DOHH2 (cell line): Measurements from ENCODE around the gene TTC6.

Source experiments
- CTCF ChIP-seq: fragments of 200-600 bp; sonication (generic); IDR thresholded peaks from one replicate; pipeline ENCODE4 v1.5.1; 2014; ENCODE audit warnings: antibody characterized with exemption, mild to moderate bottlenecking, low read depth, low read length; ENCODE audit not compliant: poor library complexity, severe bottlenecking
- EZH2phosphoT487 ChIP-seq: fragments of 200-600 bp; sonication (generic); IDR thresholded peaks from 2 replicates; pipeline ENCODE4 v1.6.1; 2017; ENCODE audit warnings: borderline replicate concordance, mild to moderate bottlenecking, antibody characterized with exemption, low read length, moderate library complexity, mixed read lengths

GRCh38 chr14:37583358-37584210 is 11.8 kb upstream of the TTC6 start:
- TF ChIP-seq CTCF (no peak), EZH2phosphoT487 (no peak)
